Suprapubic skin (tissue), 3 donors: ENCODE data around the gene MYH11.

Source experiments
- CTCF ChIP-seq, 2 donors: fragments of 200-600 bp in 1 of 2; fragments of 450-650 bp in 1 of 2; sonication (generic) in 1 of 2; IDR thresholded peaks; one replicate each; pipeline ENCODE4 v1.5.1; 2016 to 2019; ENCODE audit warnings: antibody characterized with exemption in 2 of 2, mild to moderate bottlenecking in 1 of 2, moderate library complexity in 1 of 2
- POLR2AphosphoS5 ChIP-seq, 3 donors: sonication (generic); formaldehyde crosslinking; IDR thresholded peaks; one replicate each; pipeline ENCODE4 v1.6.1; 2017; ENCODE audit warnings: antibody characterized with exemption in 3 of 3

GRCh38 chr16:15834502-15834901, 22.3 kb downstream of the MYH11 start:
- TF ChIP-seq CTCF (IDR thresholded peaks at IDR 0.05) (no peak), POLR2AphosphoS5 (IDR thresholded peaks at IDR 0.05) (no peak)
